Type B pancreatic cell (in vitro differentiated cells): ENCODE data around the gene MCM9. TPM values are rescaled to one million over a fixed set of nuclear protein-coding genes. Genes with fewer than 3 reads are reported as not detected.

Experiments
- DNase-seq: peaks from one replicate; pipeline ENCODE4 v3.0.0; 2021; ENCODE audit warnings: mixed read lengths; ENCODE audit not compliant: unreplicated experiment; ENCODE audit errors: extremely low spot score
- H3K27ac Mint-ChIP-seq: 2 replicates; pipeline ENCODE4 v1.8.0; 2021; ENCODE audit warnings: mild to moderate bottlenecking, mixed read lengths
- H3K27me3 Mint-ChIP-seq: 2 replicates; pipeline ENCODE4 v1.8.0; 2021; ENCODE audit warnings: mixed read lengths
- H3K36me3 Mint-ChIP-seq: 2 replicates; pipeline ENCODE4 v1.8.0; 2021; ENCODE audit warnings: mixed read lengths
- H3K4me1 Mint-ChIP-seq: one replicate; pipeline ENCODE4 v1.8.0; 2021; ENCODE audit warnings: mixed read lengths; ENCODE audit not compliant: unreplicated experiment
- H3K4me3 Mint-ChIP-seq: 2 replicates; pipeline ENCODE4 v1.8.0; 2021; ENCODE audit warnings: mild to moderate bottlenecking, mixed read lengths
- H3K9me3 Mint-ChIP-seq: 2 replicates; pipeline ENCODE4 v1.8.0; 2021; ENCODE audit warnings: mixed read lengths
- CTCF ChIP-seq: fragments of 200-600 bp; sonication (generic); conservative IDR thresholded peaks from 2 replicates; pipeline ENCODE4 v1.5.0; 2021; ENCODE audit warnings: antibody characterized with exemption, mild to moderate bottlenecking
- total RNA-seq: library from RNA; stranded (reverse); gene quantifications from 2 replicates; pipeline ENCODE4 v1.2.1, GENCODE V29; 2021; ENCODE audit warnings: low replicate concordance

Gene MCM9
- total RNA-seq, 1 donor from 2014 or later, result 19.6 TPM

GRCh38 chr6:118974790-118975189, 39.8 kb upstream of the MCM9 start:
- Mint-ChIP-seq H3K9me3 (no peaks in the 10 kb centered on the region), H3K4me1 (no peaks in the 10 kb centered on the region), H3K27ac (no peak overlapping the region), H3K27me3 (no peaks in the 10 kb centered on the region), H3K36me3 (peaks cover 4% of the 10 kb centered on the region), H3K4me3 (no peak overlapping the region)
- no peak for TF ChIP-seq CTCF
- DNase-seq, result no peak

DNA sequence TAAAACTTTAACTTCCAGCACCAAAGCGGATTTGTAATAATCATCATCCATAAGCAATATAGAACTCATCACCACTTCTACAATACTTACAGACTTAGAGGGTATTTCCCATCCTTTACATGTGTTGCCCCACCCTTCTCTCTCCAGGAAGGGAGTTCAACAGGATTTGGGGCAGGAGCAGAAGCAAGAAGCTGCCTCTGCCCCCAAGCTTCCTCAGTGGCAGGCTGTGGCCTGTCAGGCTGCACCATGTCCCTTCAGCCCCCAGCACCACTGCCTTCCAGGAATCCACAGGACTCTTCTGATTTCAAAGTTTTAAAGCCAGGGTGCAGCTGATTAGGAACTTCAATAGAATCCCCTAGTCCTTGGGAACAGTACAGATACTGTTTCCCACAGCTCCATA, 36.7 kb upstream of the MCM9 start:
- H3K27me3 Mint-ChIP-seq, result no peaks in the 10 kb centered on the region
- H3K9me3 Mint-ChIP-seq, result no peaks in the 10 kb centered on the region
- no peaks in the 10 kb centered on the region for H3K4me1 Mint-ChIP-seq
- TF ChIP-seq CTCF, result no peak
- no peak overlapping the region for H3K4me3 Mint-ChIP-seq
- no peak overlapping the region for H3K27ac Mint-ChIP-seq
- peaks cover 1% of the 10 kb centered on the region for H3K36me3 Mint-ChIP-seq
- no peak for DNase-seq

- no peaks in the 10 kb centered on the region for H3K27me3 Mint-ChIP-seq
- H3K9me3 Mint-ChIP-seq, result no peaks in the 10 kb centered on the region
- H3K36me3 Mint-ChIP-seq, result no peaks in the 10 kb centered on the region
- no peaks in the 10 kb centered on the region for H3K4me1 Mint-ChIP-seq
- H3K4me3 Mint-ChIP-seq, result no peak overlapping the region
- no peak for TF ChIP-seq CTCF
- DNase-seq, result no peak
- no peak overlapping the region for H3K27ac Mint-ChIP-seq
Measured at GRCh38 chr6:118970866-118971265, 35.9 kb upstream of the MCM9 start.

- Mint-ChIP-seq H3K27ac (no peak overlapping the region), H3K36me3 (no peaks in the 10 kb centered on the region)
Measured at GRCh38 chr6:118968416-118968815, 33.5 kb upstream of the MCM9 start.

DNA sequence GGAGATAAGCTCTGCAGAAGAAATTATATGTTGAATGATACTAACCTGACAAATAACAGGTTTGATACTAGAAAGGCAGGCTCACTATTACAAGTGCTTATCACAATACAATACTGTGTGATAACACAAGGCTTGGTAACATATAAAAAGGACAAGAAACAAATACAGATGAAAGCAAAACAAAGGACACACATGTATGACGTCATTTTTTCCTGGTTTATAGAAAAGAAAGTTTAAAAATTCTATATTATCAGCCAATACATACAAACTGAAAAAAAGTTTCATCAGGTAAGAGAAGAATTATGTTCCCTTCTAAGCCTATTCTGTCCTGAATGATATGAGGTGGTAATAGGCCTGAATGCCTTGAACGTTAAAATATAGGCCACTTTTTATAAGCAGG, 32.3 kb upstream of the MCM9 start:
- Mint-ChIP-seq H3K36me3 (no peaks in the 10 kb centered on the region), H3K27me3 (no peaks in the 10 kb centered on the region), H3K4me3 (no peak overlapping the region), H3K9me3 (no peaks in the 10 kb centered on the region), H3K4me1 (no peaks in the 10 kb centered on the region), H3K27ac (no peak overlapping the region)
- no peak for DNase-seq
- TF ChIP-seq CTCF, result no peak

More at GRCh38 chr6:118968416-118968815, 33.5 kb upstream of the MCM9 start:
- H3K27me3 Mint-ChIP-seq, result no peaks in the 10 kb centered on the region
- H3K4me3 Mint-ChIP-seq, result no peak overlapping the region
- H3K4me1 Mint-ChIP-seq, result no peaks in the 10 kb centered on the region
- no peak for DNase-seq
- TF ChIP-seq CTCF, result peak; percentile 68
- H3K9me3 Mint-ChIP-seq, result no peaks in the 10 kb centered on the region

DNA sequence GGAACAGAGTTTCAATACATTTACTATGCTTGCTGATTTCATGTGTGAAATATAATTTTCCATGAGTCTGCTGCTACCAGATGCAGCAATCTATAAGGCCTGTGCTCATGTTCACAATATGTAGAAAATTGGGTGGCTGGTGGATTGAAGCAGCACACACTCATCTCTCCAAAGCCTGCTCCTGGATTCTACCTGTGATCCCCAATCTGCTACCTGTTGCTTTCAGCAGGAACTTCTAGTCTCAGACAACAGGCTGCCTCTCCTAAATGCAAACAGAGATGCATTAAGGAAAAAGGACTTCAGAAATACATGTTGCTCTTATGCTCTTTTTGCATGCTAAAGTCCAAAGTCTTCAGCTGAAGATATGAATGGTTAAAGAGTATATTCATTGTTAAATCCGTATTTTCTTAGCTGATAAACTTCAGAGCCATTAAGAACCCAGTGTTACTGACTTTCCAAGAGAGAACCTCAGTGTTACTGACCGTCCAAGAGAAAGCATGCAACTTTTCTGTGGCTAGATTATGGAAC, 30.9 kb upstream of the MCM9 start:
- no peak for DNase-seq
- Mint-ChIP-seq H3K27me3 (no peaks in the 10 kb centered on the region), H3K27ac (no peak overlapping the region), H3K4me1 (no peaks in the 10 kb centered on the region), H3K36me3 (no peaks in the 10 kb centered on the region), H3K9me3 (no peaks in the 10 kb centered on the region), H3K4me3 (no peak overlapping the region)
- TF ChIP-seq CTCF, result no peak
